Choroid plexus epithelial cell (primary cell): ENCODE measurements around the gene TRAF5.
"Not testable (repeated sequence)": the region's sequence is repeated elsewhere in the genome, so short reads cannot be mapped to it uniquely, and the experiment has no call there.

Source experiments
- DNase-seq: peaks from one replicate; pipeline ENCODE4 v3.0.0-alpha.2; 2010; ENCODE audit warnings: low read depth
- H3K4me3 ChIP-seq: 2 replicates; pipeline ENCODE4 v1.5.1; 2011; ENCODE audit warnings: low read depth, mild to moderate bottlenecking, control low read depth, low read length, moderate library complexity
- CTCF ChIP-seq: conservative IDR thresholded peaks from 2 replicates; pipeline ENCODE4 v1.5.1; 2011; ENCODE audit warnings: low read depth, mild to moderate bottlenecking, control low read depth, inconsistent platforms, low read length, moderate library complexity

The TRAF5 gene

GRCh38 chr1:211378844-211379243, 52.2 kb downstream of the TRAF5 start:
- H3K4me3 ChIP-seq: no peak overlapping the region
- no peak for TF ChIP-seq CTCF
- DNase-seq: peak; percentile 84

GRCh38 chr1:211379446-211379845, 52.8 kb downstream of the TRAF5 start:
- no peak overlapping the region for H3K4me3 ChIP-seq
- no peak for TF ChIP-seq CTCF
- DNase-seq: no peak

- TF ChIP-seq CTCF: no peak
- no peak for DNase-seq
- H3K4me3 ChIP-seq: peak overlapping the region; percentile 72
Observed at GRCh38 chr1:211381481-211382181, 55.0 kb downstream of the TRAF5 start.

- TF ChIP-seq CTCF: no peak
- peak overlapping the region; percentile 72 for H3K4me3 ChIP-seq
- no peak for DNase-seq
Observed at GRCh38 chr1:211382182-211382713, 55.6 kb downstream of the TRAF5 start.

GRCh38 chr1:211382714-211383480, 56.3 kb downstream of the TRAF5 start:
- peak; percentile 96 for DNase-seq
- TF ChIP-seq CTCF: no peak
- H3K4me3 ChIP-seq: peak overlapping the region; percentile 72

- DNase-seq: no peak
- no peak overlapping the region for H3K4me3 ChIP-seq
- no peak for TF ChIP-seq CTCF
Observed at GRCh38 chr1:211384524-211384923, 57.9 kb downstream of the TRAF5 start.

- DNase-seq: peak; percentile 34
- H3K4me3 ChIP-seq: no peak overlapping the region
- TF ChIP-seq CTCF: no peak
Observed at GRCh38 chr1:211386921-211387320, 60.3 kb downstream of the TRAF5 start.

GRCh38 chr1:211390829-211391228, 64.2 kb downstream of the TRAF5 start:
- not testable (repeated sequence) for DNase-seq, H3K4me3 ChIP-seq
